Bronchus fibroblast of lung (primary cell): ENCODE results near the gene HLA-C. TPM values are rescaled to one million over a fixed set of nuclear protein-coding genes. Genes with fewer than 3 reads are reported as not detected.

Source experiments
- total RNA-seq: library from RNA; depleted of rRNA; stranded (reverse); fragments of >200 nt; gene quantifications from 2 replicates; pipeline ENCODE4 v1.2.3, GENCODE V29; 2015

Gene HLA-C
- 36.5 and 42.2 TPM in 2 replicates for total RNA-seq

DNA sequence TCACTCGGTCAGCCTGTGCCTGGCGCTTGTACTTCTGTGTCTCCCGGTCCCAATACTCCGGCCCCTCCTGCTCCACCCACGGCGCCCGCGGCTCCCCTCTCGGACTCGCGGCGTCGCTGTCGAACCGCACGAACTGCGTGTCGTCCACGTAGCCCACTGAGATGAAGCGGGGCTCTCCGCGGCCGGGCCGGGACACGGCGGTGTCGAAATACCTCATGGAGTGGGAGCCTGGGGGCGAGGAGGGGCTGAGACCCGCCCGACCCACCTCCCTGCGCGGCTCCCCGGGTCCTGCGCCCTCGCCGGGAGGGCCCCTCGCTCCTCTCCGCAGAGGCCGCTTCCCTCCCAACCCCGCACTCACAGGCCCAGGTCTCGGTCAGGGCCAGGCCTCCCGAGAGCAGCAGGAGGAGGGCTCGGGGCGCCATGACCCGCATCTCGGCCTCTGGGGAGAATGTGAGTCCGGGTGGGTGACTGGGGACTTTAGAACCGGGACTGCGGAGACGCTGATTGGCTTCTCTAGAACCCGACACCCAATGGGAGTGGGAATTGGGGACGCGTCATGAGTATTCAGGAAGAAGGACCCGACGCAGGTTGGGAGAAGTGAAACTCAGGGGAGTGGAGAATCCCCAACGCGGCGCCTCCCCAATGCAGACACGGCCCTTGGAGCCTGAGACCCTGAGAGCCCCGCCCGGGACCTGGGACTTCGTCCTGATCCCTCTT, at the start of gene HLA-C:
HLA-C (minus strand) TSS at position 452 of the 717 bp plus-strand sequence; CDS start at position 431, 21 bp downstream.

Other genes with a start within 250 kb of the HLA-C start
- gene C6orf15, start 159.5 kb downstream of the HLA-C start, total RNA-seq, result not detected in 2 replicates
- gene PSORS1C1, start 157.3 kb downstream of the HLA-C start, total RNA-seq, result under 0.01 and 0.15 TPM in 2 replicates
- not detected in 2 replicates for gene CDSN, start 151.6 kb downstream of the HLA-C start, total RNA-seq
- not detected in 2 replicates for gene PSORS1C2, start 133.0 kb downstream of the HLA-C start, total RNA-seq
- 19.9 and 23.9 TPM in 2 replicates for gene CCHCR1, start 114.3 kb downstream of the HLA-C start, total RNA-seq
- 52.1 and 56.8 TPM in 2 replicates for gene TCF19, start 113.5 kb downstream of the HLA-C start, total RNA-seq
- gene POU5F1, start 101.4 kb downstream of the HLA-C start, total RNA-seq, result not detected in 2 replicates
- 39.8 and 53.1 TPM in 2 replicates for gene HLA-B, start 85.1 kb upstream of the HLA-C start, total RNA-seq
- 106 and 108 TPM in 2 replicates for gene MICA, start 131.5 kb upstream of the HLA-C start, total RNA-seq
- gene MICB, start 226.1 kb upstream of the HLA-C start, total RNA-seq, result 22.4 and 24.2 TPM in 2 replicates